ENCODE measurements around the gene MYH15.

MYH15 gene

DNA sequence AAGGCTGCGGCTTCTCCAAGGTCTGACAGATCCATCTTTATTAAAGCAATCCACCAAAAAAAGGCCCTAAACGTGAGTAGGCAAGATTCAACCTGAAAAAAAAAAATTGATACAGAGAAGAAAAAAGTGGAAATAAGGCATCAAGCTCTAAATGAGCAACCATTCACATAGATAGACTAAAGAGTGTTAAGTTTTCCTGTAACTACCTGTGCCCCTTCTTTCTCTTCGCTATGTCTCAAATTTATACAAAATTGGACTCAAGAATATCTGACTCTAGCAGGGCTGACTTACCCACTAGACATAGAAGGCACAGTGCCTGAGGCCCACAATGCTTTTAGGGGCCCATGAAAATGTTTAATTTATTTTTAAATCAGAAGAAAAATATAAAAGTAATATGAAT lies at the start of gene MYH15:
TSS of gene MYH15 (minus strand) at position 101 of the 400 bp plus-strand sequence. CDS start at position 35, 66 bp downstream.
- H3K4me3 Mint-ChIP-seq = no peak within 1 kb of the TSS
- H3K9me3 Mint-ChIP-seq = no peaks in the 10 kb centered on the region
- H3K27ac Mint-ChIP-seq = no peak within 1 kb of the TSS

DNA sequence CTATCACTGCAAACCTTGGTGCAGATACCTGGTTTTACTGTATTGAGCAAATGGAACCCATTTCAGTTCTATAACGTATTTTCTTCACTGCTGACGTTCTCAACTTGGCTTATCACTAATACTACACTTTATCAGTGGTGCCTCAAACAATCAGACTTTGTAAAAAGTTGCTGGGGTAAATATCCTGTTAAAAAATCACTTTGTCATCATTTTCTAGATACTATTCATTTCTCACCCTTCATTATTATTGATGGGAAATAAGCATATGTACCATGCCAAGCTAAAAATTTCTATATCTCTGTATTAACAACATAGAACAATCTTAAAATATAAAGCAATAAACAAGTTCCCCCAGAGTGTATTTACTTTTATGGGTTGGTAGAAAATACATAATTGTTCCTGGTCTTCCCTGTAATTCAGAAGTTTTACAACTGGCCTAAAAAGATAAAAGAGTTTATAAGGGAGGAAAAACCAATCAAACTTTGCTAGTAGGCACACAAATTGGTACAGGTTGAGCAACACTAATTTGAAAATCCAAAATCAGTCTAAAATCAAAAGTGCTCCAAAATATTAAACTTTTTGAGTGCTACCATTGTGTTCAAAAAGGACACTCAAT lies 45.7 kb upstream of the MYH15 start:
- ATAC-seq = no peak
- no peak for DNase-seq
- H3K27ac Mint-ChIP-seq = no peak overlapping the region
- no peaks in the 10 kb centered on the region for H3K4me1 Mint-ChIP-seq
- H3K27me3 Mint-ChIP-seq = no peaks in the 10 kb centered on the region
- no peak overlapping the region for H3K4me3 Mint-ChIP-seq
- H3K9me3 Mint-ChIP-seq = no peaks in the 10 kb centered on the region

More for the DNA sequence above, at the start of gene MYH15:
- ATAC-seq (no peak), DNase-seq (no peak)
- no peaks in the 10 kb centered on the region for H3K27me3 Mint-ChIP-seq
- H3K4me1 Mint-ChIP-seq = no peaks in the 10 kb centered on the region

- DNase-seq (no peak), ATAC-seq (no peak)
- Mint-ChIP-seq H3K4me3 (no peak overlapping the region), H3K9me3 (no peaks in the 10 kb centered on the region), H3K27me3 (no peaks in the 10 kb centered on the region), H3K27ac (no peak overlapping the region), H3K4me1 (no peaks in the 10 kb centered on the region)
These were observed 44.6 kb upstream of the MYH15 start for GRCh38 chr3:108554913-108555571.

DNA sequence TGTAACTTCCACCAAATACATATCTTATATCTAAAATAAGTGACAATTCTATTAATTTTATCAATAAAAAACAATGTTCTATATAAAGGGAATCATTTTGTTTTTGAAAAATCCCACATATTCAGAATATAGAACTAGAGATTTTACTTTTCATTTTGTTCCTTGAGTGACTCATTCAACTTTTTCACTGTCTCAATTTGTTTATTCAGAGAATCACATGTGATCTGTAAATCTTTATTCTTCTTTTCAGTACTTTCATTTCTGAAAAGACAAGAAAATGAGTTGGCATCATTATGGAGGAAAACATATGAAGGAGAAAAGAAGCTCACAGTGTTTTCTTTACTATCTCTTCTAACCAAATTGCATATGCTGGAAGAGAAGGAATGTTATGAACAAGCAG lies 43.8 kb upstream of the MYH15 start:
- no peak for DNase-seq

DNA sequence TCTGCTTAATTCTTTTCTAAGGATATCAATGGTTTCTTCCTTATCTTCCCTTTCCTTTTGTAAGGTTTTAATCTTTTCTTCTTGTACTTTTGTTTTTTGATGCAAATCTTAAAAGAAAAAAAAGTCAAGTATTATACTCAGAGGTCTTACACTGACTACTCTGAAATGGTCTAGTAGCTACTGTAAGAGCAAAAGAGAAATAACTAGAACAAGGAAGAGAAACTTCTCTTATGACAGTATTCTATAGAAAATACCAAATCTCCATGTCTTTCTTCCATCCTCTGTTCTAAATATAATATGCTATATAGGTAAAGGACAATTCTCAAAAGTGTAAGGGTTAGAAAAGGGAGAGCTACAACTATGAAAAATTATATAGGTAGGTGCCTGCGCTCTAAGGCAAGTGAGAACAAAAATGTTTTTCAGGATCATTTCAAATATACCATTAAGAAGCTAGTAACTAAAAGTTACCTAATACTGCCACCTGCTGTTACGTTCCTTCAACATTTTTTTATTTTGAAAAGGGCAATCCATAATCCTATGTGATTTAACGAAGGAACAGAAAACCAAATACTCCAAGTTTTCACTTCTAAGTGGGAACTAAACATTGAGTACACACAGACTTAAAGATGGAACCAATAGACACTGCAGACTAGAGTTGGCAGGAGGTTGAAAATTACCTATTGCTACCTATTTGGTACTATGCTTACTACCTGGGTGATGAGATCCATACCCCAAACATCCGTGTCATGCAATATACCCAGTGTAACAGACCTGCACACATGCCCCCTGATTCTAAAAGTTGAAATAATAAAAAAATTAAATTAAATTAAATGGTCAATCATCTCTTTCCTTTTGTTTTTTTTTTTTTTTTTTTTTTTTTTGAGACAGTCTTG lies 42.1 kb upstream of the MYH15 start:
- Mint-ChIP-seq H3K27me3 (no peaks in the 10 kb centered on the region), H3K4me3 (no peak overlapping the region), H3K27ac (peak overlapping the region; percentile 42 to 69), H3K4me1 (no peaks in the 10 kb centered on the region), H3K9me3 (no peaks in the 10 kb centered on the region)
- DNase-seq = no peak
- no peak for ATAC-seq

More for the DNA sequence above, 43.8 kb upstream of the MYH15 start:
- Mint-ChIP-seq H3K27ac (no peak overlapping the region), H3K4me1 (no peaks in the 10 kb centered on the region), H3K4me3 (no peak overlapping the region), H3K27me3 (no peaks in the 10 kb centered on the region), H3K9me3 (no peaks in the 10 kb centered on the region)
- ATAC-seq = no peak

DNA sequence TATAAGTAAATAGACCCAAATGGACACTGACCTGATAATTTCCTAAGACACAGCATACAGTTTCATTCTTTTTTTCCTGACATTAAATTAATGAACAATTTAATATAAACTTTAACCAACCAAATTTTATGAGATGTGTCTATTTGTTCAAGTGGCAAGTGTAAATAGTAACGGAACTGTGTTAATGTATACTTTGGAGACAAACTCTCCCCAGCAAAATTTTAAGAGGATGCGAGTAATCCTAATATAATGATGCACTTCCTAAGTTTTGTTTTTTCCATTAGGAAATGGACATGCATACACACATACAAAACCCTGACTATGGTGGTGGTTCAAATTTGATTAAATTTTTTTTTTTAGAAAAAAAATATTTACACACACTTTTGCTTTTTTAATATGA lies 38.5 kb upstream of the MYH15 start:
- H3K4me3 Mint-ChIP-seq = no peak overlapping the region
- no peak overlapping the region for H3K27ac Mint-ChIP-seq
- DNase-seq = no peak
- no peaks in the 10 kb centered on the region for H3K27me3 Mint-ChIP-seq
- no peaks in the 10 kb centered on the region for H3K9me3 Mint-ChIP-seq
- ATAC-seq = no peak
- peaks cover 5% of the 10 kb centered on the region for H3K4me1 Mint-ChIP-seq

GRCh38 chr3:108548304-108548703 lies 37.9 kb upstream of the MYH15 start:
- H3K27ac Mint-ChIP-seq = no peak overlapping the region
- no peak overlapping the region for H3K4me3 Mint-ChIP-seq
- no peak for DNase-seq
- H3K27me3 Mint-ChIP-seq = no peaks in the 10 kb centered on the region
- no peak for ATAC-seq
- no peaks in the 10 kb centered on the region for H3K9me3 Mint-ChIP-seq
- H3K4me1 Mint-ChIP-seq = peaks cover 5% of the 10 kb centered on the region

GRCh38 chr3:108546692-108547091 lies 36.3 kb upstream of the MYH15 start:
- DNase-seq = no peak
- Mint-ChIP-seq H3K9me3 (no peaks in the 10 kb centered on the region), H3K4me1 (peaks cover 5% of the 10 kb centered on the region), H3K4me3 (no peak overlapping the region), H3K27ac (no peak overlapping the region), H3K27me3 (no peaks in the 10 kb centered on the region)
- ATAC-seq = no peak

GRCh38 chr3:108546247-108546646 lies 35.9 kb upstream of the MYH15 start:
- Mint-ChIP-seq H3K4me3 (no peak overlapping the region), H3K27ac (no peak overlapping the region), H3K27me3 (no peaks in the 10 kb centered on the region), H3K9me3 (no peaks in the 10 kb centered on the region), H3K4me1 (peaks cover 5% of the 10 kb centered on the region)
- DNase-seq = no peak
- ATAC-seq = no peak

DNA sequence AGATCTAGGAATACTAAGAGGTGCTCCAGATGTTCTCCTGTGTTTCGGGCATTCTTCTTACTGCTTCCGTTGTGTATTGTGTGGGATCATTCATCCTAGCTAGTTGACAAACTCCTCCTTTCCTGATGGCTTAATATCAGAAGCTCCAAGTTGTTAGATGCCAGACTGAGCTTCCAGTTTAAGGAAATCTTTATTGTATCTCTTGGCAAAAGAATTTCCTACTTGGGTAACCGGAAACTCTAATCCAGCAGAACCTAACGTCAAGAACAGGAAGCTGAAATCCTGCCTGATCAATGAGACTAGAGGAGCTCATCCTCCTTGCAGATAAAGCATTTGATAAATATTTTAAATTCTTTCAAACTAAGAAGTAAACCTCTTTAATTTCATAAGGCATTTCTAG lies 27.7 kb upstream of the MYH15 start:
- H3K9me3 Mint-ChIP-seq = no peaks in the 10 kb centered on the region
- no peak overlapping the region for H3K4me3 Mint-ChIP-seq
- ATAC-seq = no peak
- no peaks in the 10 kb centered on the region for H3K4me1 Mint-ChIP-seq
- no peaks in the 10 kb centered on the region for H3K27me3 Mint-ChIP-seq
- H3K27ac Mint-ChIP-seq = no peak overlapping the region
- no peak for DNase-seq

DNA sequence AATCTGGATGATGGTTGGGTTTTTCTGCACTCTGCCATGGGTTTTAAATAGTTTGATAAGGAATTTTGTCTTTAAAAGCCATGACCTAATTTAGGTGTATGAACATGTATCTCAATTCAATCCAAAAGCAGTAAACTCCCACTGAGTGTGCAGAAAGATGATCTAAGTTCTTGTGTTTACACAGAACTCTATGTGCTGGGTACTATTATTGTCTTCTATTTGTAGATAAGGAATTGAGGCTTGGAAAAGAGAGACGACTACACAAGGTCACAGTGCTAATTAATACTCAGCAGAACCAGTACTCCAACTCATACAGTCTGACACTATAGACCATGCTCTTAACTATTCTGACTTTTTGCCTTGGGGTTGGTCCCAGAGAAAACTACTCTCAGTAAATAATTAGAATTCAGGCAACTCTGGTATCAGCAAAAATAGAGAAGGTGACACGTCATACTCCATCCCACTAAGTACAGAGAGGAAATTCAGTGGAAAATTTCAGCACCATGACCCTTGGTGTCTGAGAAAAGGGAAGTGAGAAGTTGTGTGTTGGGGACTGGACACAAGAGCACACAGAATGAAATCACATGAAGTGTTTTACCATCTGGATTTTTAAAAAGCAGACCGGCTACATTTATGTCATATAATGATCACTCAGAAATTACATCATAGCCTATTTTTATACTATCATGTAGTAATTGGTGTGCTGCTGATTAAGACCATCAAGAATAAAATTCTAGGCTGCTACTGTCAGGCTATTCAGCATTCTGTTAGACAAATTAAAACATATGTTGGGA lies 18.3 kb upstream of the MYH15 start:
- Mint-ChIP-seq H3K4me3 (no peak overlapping the region), H3K9me3 (no peaks in the 10 kb centered on the region), H3K27ac (no peak overlapping the region)

DNA sequence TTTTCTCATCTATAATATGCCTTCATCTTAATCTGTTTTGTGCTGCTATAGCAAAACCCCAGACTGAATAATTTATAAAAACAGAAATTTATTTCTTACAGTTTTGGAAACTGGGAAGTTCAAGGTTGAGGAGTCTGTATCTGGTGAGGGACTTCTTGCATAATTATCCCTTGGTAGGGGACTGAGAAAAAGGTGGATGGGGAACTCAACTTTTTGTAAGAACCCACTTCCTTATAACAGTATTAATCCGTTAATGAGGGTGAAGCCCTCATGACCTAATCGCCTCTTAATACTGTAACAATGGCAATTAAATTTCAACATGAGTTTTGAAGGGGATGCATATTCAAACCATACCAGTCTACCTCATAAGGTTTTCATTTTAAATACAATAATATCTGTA lies 17.4 kb upstream of the MYH15 start:
- DNase-seq = no peak
- Mint-ChIP-seq H3K27ac (no peak overlapping the region), H3K27me3 (peaks cover 40% of the 10 kb centered on the region), H3K4me1 (no peaks in the 10 kb centered on the region), H3K4me3 (no peak overlapping the region), H3K9me3 (no peaks in the 10 kb centered on the region)
- no peak for ATAC-seq

More for the DNA sequence above, 18.3 kb upstream of the MYH15 start:
- peaks cover 41% of the 10 kb centered on the region for H3K27me3 Mint-ChIP-seq
- ATAC-seq (no peak), DNase-seq (no peak)
- H3K4me1 Mint-ChIP-seq = no peaks in the 10 kb centered on the region

DNA sequence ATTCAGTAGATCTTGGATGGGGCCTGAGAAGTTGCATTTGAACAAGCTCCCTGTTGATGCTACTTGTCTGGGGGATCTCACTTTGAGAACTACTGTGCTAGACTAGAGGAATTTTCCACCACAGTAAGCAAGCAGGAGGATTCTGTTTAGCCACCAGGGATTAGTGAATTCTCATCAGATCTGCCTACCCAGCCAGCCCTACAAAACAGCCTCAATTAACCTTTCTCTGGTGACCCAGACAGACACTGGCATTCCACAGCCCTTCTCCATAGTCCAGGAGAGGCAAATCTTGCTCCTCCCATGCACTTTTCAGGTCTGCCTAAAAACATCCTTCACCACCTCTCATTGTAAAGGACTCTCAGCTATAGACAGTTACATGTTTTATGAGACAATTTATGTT lies 16.7 kb upstream of the MYH15 start:
- ATAC-seq (no peak), DNase-seq (no peak)
- H3K27ac Mint-ChIP-seq = peak overlapping the region in 1 of 2 donors; percentile 79
- peaks cover 33% of the 10 kb centered on the region for H3K27me3 Mint-ChIP-seq
- no peak overlapping the region for H3K4me3 Mint-ChIP-seq
- H3K9me3 Mint-ChIP-seq = no peaks in the 10 kb centered on the region
- H3K4me1 Mint-ChIP-seq = no peaks in the 10 kb centered on the region

GRCh38 chr3:108525971-108526370 lies 15.6 kb upstream of the MYH15 start:
- ATAC-seq (no peak), DNase-seq (no peak)
- peaks cover 27% of the 10 kb centered on the region for H3K27me3 Mint-ChIP-seq

DNA sequence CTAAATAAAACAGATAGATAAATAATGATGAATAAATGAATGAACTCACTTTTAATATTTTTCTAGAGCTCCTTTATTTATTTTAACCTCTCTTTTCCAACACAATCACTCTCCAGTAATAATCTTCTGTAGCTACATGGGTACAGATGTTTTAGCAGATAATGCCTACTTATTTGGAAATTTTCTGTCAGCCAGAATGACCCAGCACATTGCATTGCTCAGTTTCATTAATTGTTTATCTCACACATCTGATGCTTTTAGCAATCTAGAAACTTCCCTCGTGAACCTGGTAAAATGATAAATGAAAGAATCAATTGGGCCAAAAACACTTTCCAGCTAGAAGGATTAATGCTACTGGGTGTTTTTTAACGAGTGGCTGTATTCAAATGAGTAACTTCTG lies 14.9 kb upstream of the MYH15 start:
- Mint-ChIP-seq H3K27me3 (peaks cover 20% of the 10 kb centered on the region), H3K27ac (no peak overlapping the region), H3K4me1 (no peaks in the 10 kb centered on the region), H3K4me3 (no peak overlapping the region), H3K9me3 (no peaks in the 10 kb centered on the region)
- DNase-seq (no peak), ATAC-seq (no peak)

More at GRCh38 chr3:108525971-108526370, 15.6 kb upstream of the MYH15 start:
- Mint-ChIP-seq H3K4me1 (no peaks in the 10 kb centered on the region), H3K9me3 (no peaks in the 10 kb centered on the region), H3K27ac (no peak overlapping the region), H3K4me3 (no peak overlapping the region)

Measured in stimulated activated naive CD8-positive, alpha-beta T cell treated with anti-CD3 and anti-CD28 coated beads, Interleukin-15, amount 100 ng/mL, for 72 hours (primary cell).